GM12892 (cell line): ENCODE results near the gene KRTAP13-2.

Experiments
- POLR2A ChIP-seq: IDR thresholded peaks from 2 replicates; pipeline ENCODE4 v1.6.1; 2011; ENCODE audit warnings: low read depth, low read length, control low read depth
- POLR2AphosphoS5 ChIP-seq: IDR thresholded peaks from 2 replicates; pipeline ENCODE4 v1.6.1; 2011; ENCODE audit warnings: low read depth, low read length, control low read depth

DNA sequence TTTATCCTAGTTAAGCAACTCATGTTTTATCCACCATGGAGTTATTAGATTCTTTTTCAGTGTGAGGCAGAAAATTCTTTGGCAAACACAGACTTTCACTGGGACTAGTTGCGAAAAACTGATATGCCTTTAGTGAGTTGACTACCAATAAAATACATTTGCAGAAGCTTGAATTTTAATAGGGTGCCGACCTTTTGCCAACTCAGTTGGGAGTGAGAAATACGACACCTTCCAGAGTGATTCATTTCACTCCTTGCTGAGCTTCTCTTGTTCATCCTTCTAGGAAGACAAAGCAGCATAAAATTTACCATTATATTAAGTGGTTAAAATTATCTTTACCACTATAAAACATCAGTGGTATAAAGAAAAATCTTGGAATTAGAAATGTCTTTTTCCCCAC is 22.5 kb downstream of the KRTAP13-2 start:
- TF ChIP-seq POLR2AphosphoS5 (no peak), POLR2A (no peak)
